NCI-H524 treated with DMSO at 0.1 percent for 48 hours (cell line): Measurements from ENCODE around the gene SPTBN2.
A peak's percentile ranks its signal among the peaks of the same experiment; 100 is the strongest.

ENCODE experiments used
- DNase-seq: peaks from one replicate; lab custom pipeline; 2025; lab: John Stamatoyannopoulos, UW

SPTBN2 gene

GRCh38 chr11:66701432-66702240 is 27.4 kb downstream of the SPTBN2 start:
- DNase-seq = no peak

GRCh38 chr11:66700742-66701141 is 28.3 kb downstream of the SPTBN2 start:
- DNase-seq = no peak

- DNase-seq = no peak
Observed at GRCh38 chr11:66700337-66700736, 28.7 kb downstream of the SPTBN2 start.

- DNase-seq = no peak
Observed at GRCh38 chr11:66698491-66698890, 30.5 kb downstream of the SPTBN2 start.

- no peak for DNase-seq
Observed at GRCh38 chr11:66697988-66698387, 31.0 kb downstream of the SPTBN2 start.

GRCh38 chr11:66696146-66696545 is 32.9 kb downstream of the SPTBN2 start:
- no peak for DNase-seq

GRCh38 chr11:66694732-66695207 is 34.2 kb downstream of the SPTBN2 start:
- DNase-seq = peak; percentile 66

- no peak for DNase-seq
Observed at GRCh38 chr11:66694056-66694410, 35.0 kb downstream of the SPTBN2 start.

GRCh38 chr11:66693356-66694055 is 35.5 kb downstream of the SPTBN2 start:
- no peak for DNase-seq

GRCh38 chr11:66692871-66693331 is 36.1 kb downstream of the SPTBN2 start:
- no peak for DNase-seq

GRCh38 chr11:66692446-66692845 is 36.6 kb downstream of the SPTBN2 start:
- no peak for DNase-seq

GRCh38 chr11:66691311-66691980 is 37.6 kb downstream of the SPTBN2 start:
- DNase-seq = no peak

- DNase-seq = no peak
Observed at GRCh38 chr11:66689661-66690590, 39.1 kb downstream of the SPTBN2 start.

- DNase-seq = no peak
Observed at GRCh38 chr11:66688561-66689534, 40.2 kb downstream of the SPTBN2 start.

- DNase-seq = no peak
Observed at GRCh38 chr11:66687831-66688281, 41.2 kb downstream of the SPTBN2 start.

GRCh38 chr11:66686801-66687750 is 41.9 kb downstream of the SPTBN2 start:
- DNase-seq = no peak

GRCh38 chr11:66686100-66686785 is 42.8 kb downstream of the SPTBN2 start:
- no peak for DNase-seq

GRCh38 chr11:66685276-66686099 is 43.5 kb downstream of the SPTBN2 start:
- DNase-seq = peak; percentile 20
